B cell (primary cell): ENCODE results near the gene MCCD1. TPM values are rescaled to one million over a fixed set of nuclear protein-coding genes. Genes with fewer than 3 reads are reported as not detected.

Experiments
- ATAC-seq: fragments of 200-7000 bp; cut with Tn5 transposase; one replicate; pipeline ENCODE4 v1.10.0; 2021; ENCODE audit warnings: low read depth, mild to moderate bottlenecking, moderate number of reproducible peaks, moderate library complexity
- CTCF ChIA-PET: fragments of 350-600 bp; sonication (Branson Sonifier 250); formaldehyde crosslinking; loops from one replicate; lab custom pipeline; 2021; ENCODE audit warnings: antibody characterized with exemption, inconsistent platforms; lab: Charles Lee
- POLR2A ChIA-PET: fragments of 350-600 bp; sonication (Branson Sonifier 250); formaldehyde crosslinking; loops from one replicate; lab custom pipeline; 2021; ENCODE audit warnings: antibody characterized with exemption; lab: Charles Lee
- DNase-seq: peaks from one replicate; pipeline ENCODE4 v3.0.0; 2013
- H2AFZ ChIP-seq: 2 replicates; pipeline ENCODE4 v1.6.1; 2012; ENCODE audit warnings: mild to moderate bottlenecking, low read depth, low read length; ENCODE audit not compliant: insufficient read depth, poor library complexity, severe bottlenecking
- H3K27ac ChIP-seq, 2 donors: 1 replicate in 1 of 2; 2 replicates in 1 of 2; pipeline ENCODE4 v1.5.1; 2012 to 2013; ENCODE audit warnings: low read length in 2 of 2, mild to moderate bottlenecking in 2 of 2, moderate library complexity in 1 of 2
- H3K27me3 ChIP-seq, 4 experiments: fragments of 200-600 bp in 1 of 4; sonication (generic) in 1 of 4; replicated peaks in 1 of 4; 1 replicate in 2 of 4; 2 replicates in 2 of 4; pipeline versions ENCODE4 v1.6.1 to v1.7.0; 2013 to 2016; ENCODE audit warnings: low read length in 3 of 4, mild to moderate bottlenecking in 2 of 4, mixed read lengths in 1 of 4, moderate library complexity in 1 of 4; ENCODE audit not compliant: insufficient read depth in 4 of 4, control insufficient read depth in 3 of 4; ENCODE audit errors: control extremely low read depth in 1 of 4
- H3K36me3 ChIP-seq, 2 experiments: replicated peaks in 1 of 2; 1 replicate in 1 of 2; 2 replicates in 1 of 2; pipeline versions ENCODE4 v1.6.1 to v1.7.1; 2013; ENCODE audit warnings: low read length in 1 of 2; ENCODE audit not compliant: insufficient read depth in 2 of 2, control insufficient read depth in 1 of 2; ENCODE audit errors: control extremely low read depth in 1 of 2, extremely low read depth in 1 of 2
- H3K4me1 ChIP-seq, 2 donors: fragments of 200-600 bp in 1 of 2; sonication (generic) in 1 of 2; 1 replicate in 1 of 2; 2 replicates in 1 of 2; pipeline versions ENCODE4 v1.5.1 to v1.6.1; 2013 to 2017; ENCODE audit warnings: low read length in 2 of 2; ENCODE audit not compliant: control insufficient read depth in 2 of 2, insufficient read depth in 2 of 2
- H3K4me2 ChIP-seq: replicated peaks from 2 replicates; pipeline ENCODE3; 2012; ENCODE audit warnings: mild to moderate bottlenecking, low read depth, low read length; ENCODE audit not compliant: poor library complexity, severe bottlenecking
- H3K4me3 ChIP-seq, 5 experiments: fragments of 200-600 bp in 1 of 5; sonication (generic) in 1 of 5; 1 replicate in 3 of 5; 2 replicates in 2 of 5; pipeline versions ENCODE4 v1.5.1 to v1.7.0; 2011 to 2016; ENCODE audit warnings: low read length in 4 of 5, mild to moderate bottlenecking in 4 of 5, low read depth in 2 of 5, control low read depth in 1 of 5, moderate library complexity in 1 of 5; ENCODE audit not compliant: insufficient read depth in 1 of 5; ENCODE audit errors: control extremely low read depth in 1 of 5, extremely low read depth in 1 of 5
- H3K79me2 ChIP-seq: fragments of 200-600 bp; sonication (generic); one replicate; pipeline ENCODE4 v1.6.0; 2016; ENCODE audit warnings: low read length; ENCODE audit not compliant: control insufficient read depth, insufficient read depth
- H3K9ac ChIP-seq: fragments of 200-600 bp; sonication (generic); 2 replicates; pipeline ENCODE4 v1.6.1; 2017; ENCODE audit warnings: mild to moderate bottlenecking, low read length, moderate library complexity
- H3K9me3 ChIP-seq, 3 donors: one replicate each; pipeline versions ENCODE4 v1.6.1 to v1.7.1; 2013; ENCODE audit warnings: low read length in 2 of 3; ENCODE audit not compliant: control insufficient read depth in 2 of 3, insufficient read depth in 1 of 3; ENCODE audit errors: control extremely low read depth in 1 of 3
- H4K20me1 ChIP-seq: 2 replicates; pipeline ENCODE4 v1.6.0; 2012; ENCODE audit warnings: mild to moderate bottlenecking, low read length; ENCODE audit not compliant: insufficient read depth, control insufficient read depth, poor library complexity, severe bottlenecking
- H3K27ac Mint-ChIP-seq: one replicate; pipeline ENCODE4 v1.8.0; 2021; ENCODE audit warnings: mixed read lengths
- H3K27me3 Mint-ChIP-seq: one replicate; pipeline ENCODE4 v1.8.0; 2021; ENCODE audit warnings: mixed read lengths
- H3K4me1 Mint-ChIP-seq: one replicate; pipeline ENCODE4 v1.8.0; 2021; ENCODE audit warnings: mixed read lengths
- H3K4me3 Mint-ChIP-seq: one replicate; pipeline ENCODE4 v1.8.0; 2021; ENCODE audit warnings: mixed read lengths
- H3K9me3 Mint-ChIP-seq: one replicate; pipeline ENCODE4 v1.8.0; 2022; ENCODE audit warnings: mixed read lengths; ENCODE audit not compliant: insufficient read depth
- EZH2 ChIP-seq: IDR thresholded peaks from 2 replicates; pipeline ENCODE4 v1.6.1; 2012; ENCODE audit warnings: borderline replicate concordance, low read depth, mild to moderate bottlenecking, moderate library complexity, low read length; ENCODE audit not compliant: insufficient read depth, poor library complexity, severe bottlenecking
- WGBS: methylation state at CpG from one replicate; pipeline ENCODE4 v1.1.5; 2013; ENCODE audit warnings: missing lambda C conversion rate; ENCODE audit not compliant: insufficient coverage; 5-methylcytosine and 5-hydroxymethylcytosine counted together
- intact Hi-C: fragments of 100-400 bp; cut with micrococcal nuclease; formaldehyde crosslinking; loops from one replicate; pipeline ENCODE4 v1.10.0; 2022
- polyA plus RNA-seq: library from polyadenylated mRNA; depleted of rRNA; stranded (reverse); fragments of >200 nt; gene quantifications from 2 replicates; pipeline ENCODE4 v1.2.3, GENCODE V29; 2012
- total RNA-seq, 2 donors: library from RNA; stranded (reverse); fragments of 120-200 nt in 1 of 2; gene quantifications; 1 replicate in 1 of 2; 2 replicates in 1 of 2; pipeline versions ENCODE4 v1.2.3 to v1.2.4, GENCODE V29; 2013 to 2022
- TF ChIP-seq, protein P1 (sequence below): fragments of 200-600 bp; IDR thresholded peaks from one replicate; pipeline ENCODE4 v1.8.0; 2022; ENCODE audit warnings: antibody characterized with exemption, mild to moderate bottlenecking

MCCD1 gene
- total and polyA plus RNA-seq, 2 donors (not counting 1 experiment from before 2014, with no cell fraction given): not detected

GRCh38 chr6:31532644-31533454 is 4.1 kb downstream of the MCCD1 start:
- no peak for ATAC-seq
- H3K4me1 Mint-ChIP-seq: peaks cover 16% of the 10 kb centered on the region
- H3K9ac ChIP-seq: no peak overlapping the region
- peak overlapping the region; percentile 15 for H3K27ac Mint-ChIP-seq
- H2AFZ ChIP-seq: no peak overlapping the region
- no peak overlapping the region for H3K4me3 ChIP-seq
- H3K4me1 ChIP-seq: no peaks in the 10 kb centered on the region
- POLR2A ChIA-PET: no interaction called here
- peaks cover 74% of the 10 kb centered on the region for H4K20me1 ChIP-seq
- no peak for DNase-seq
- H3K79me2 ChIP-seq: peaks cover 19% of the 10 kb centered on the region
- no peak overlapping the region for H3K4me2 ChIP-seq
- TF ChIP-seq EZH2: no peak
- TF ChIP-seq, protein P1, sequence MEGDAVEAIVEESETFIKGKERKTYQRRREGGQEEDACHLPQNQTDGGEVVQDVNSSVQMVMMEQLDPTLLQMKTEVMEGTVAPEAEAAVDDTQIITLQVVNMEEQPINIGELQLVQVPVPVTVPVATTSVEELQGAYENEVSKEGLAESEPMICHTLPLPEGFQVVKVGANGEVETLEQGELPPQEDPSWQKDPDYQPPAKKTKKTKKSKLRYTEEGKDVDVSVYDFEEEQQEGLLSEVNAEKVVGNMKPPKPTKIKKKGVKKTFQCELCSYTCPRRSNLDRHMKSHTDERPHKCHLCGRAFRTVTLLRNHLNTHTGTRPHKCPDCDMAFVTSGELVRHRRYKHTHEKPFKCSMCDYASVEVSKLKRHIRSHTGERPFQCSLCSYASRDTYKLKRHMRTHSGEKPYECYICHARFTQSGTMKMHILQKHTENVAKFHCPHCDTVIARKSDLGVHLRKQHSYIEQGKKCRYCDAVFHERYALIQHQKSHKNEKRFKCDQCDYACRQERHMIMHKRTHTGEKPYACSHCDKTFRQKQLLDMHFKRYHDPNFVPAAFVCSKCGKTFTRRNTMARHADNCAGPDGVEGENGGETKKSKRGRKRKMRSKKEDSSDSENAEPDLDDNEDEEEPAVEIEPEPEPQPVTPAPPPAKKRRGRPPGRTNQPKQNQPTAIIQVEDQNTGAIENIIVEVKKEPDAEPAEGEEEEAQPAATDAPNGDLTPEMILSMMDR: no peak
- H3K36me3 ChIP-seq: peaks cover 4 to 79% of the 10 kb centered on the region in 2 experiments
- no peaks in the 10 kb centered on the region for H3K9me3 ChIP-seq
- WGBS: 70% methylated on average over 2 of the region's 9 CpGs
- no peak overlapping the region for H3K4me3 Mint-ChIP-seq
- H3K27me3 Mint-ChIP-seq: no peaks in the 10 kb centered on the region
- intact Hi-C loops: no loop called here
- no peaks in the 10 kb centered on the region for H3K9me3 Mint-ChIP-seq
- no peaks in the 10 kb centered on the region for H3K27me3 ChIP-seq
- CTCF ChIA-PET: interaction anchor here (1.4 kb wide), 1 partner anchor 8 kb away, joined by 4 read pairs; no protein-coding TSS in a partner anchor
- H3K27ac ChIP-seq: no peak overlapping the region

DNA sequence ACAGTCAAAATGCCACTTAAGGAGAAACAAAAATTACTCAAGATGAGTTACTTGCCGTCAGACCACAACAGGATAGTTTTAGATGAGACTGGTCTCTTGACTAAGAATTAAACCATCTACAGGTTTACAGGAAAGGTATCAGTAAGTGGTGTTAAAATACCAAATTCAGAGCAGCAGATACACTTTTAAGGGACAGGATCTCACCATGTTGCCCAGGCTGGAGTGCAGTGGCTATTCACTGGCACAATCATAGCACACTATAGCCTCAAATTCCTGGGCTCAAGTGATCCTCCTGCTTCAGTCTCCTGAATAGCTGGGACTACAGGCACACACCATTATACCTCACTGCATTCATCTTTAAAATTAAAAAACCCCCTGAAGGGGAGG is 4.7 kb downstream of the MCCD1 start:
- H3K27me3 Mint-ChIP-seq: no peaks in the 10 kb centered on the region
- Histone ChIP-seq H3K9ac (no peak overlapping the region), H3K4me1 (peaks cover 0 to 2% of the 10 kb centered on the region in 2 donors), H3K4me2 (no peak overlapping the region), H3K36me3 (peaks cover 4 to 85% of the 10 kb centered on the region in 2 experiments), H3K27ac (no peak overlapping the region), H3K4me3 (no peak overlapping the region), H2AFZ (no peak overlapping the region), H3K79me2 (peaks cover 24% of the 10 kb centered on the region), H3K9me3 (no peaks in the 10 kb centered on the region), H4K20me1 (peaks cover 79% of the 10 kb centered on the region), H3K27me3 (no peaks in the 10 kb centered on the region)
- H3K9me3 Mint-ChIP-seq: no peaks in the 10 kb centered on the region
- peaks cover 19% of the 10 kb centered on the region for H3K4me1 Mint-ChIP-seq
- H3K4me3 Mint-ChIP-seq: no peak overlapping the region
- DNase-seq (no peak), ATAC-seq (no peak)
- ChIA-PET CTCF (no interaction called here), POLR2A (no interaction called here)
- TF ChIP-seq, protein P1: no peak
- no peak for TF ChIP-seq EZH2
- intact Hi-C loops: no loop called here
- no CpG with 5 or more reads among the region's 1 CpG for WGBS
- no peak overlapping the region for H3K27ac Mint-ChIP-seq
